ENCODE measurements around the gene OR8S1. TPM values are rescaled to one million over a fixed set of nuclear protein-coding genes. Genes with fewer than 3 reads are reported as not detected.

Gene OR8S1, protein sequence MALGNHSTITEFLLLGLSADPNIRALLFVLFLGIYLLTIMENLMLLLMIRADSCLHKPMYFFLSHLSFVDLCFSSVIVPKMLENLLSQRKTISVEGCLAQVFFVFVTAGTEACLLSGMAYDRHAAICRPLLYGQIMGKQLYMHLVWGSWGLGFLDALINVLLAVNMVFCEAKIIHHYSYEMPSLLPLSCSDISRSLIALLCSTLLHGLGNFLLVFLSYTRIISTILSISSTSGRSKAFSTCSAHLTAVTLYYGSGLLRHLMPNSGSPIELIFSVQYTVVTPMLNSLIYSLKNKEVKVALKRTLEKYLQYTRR
- not detected in 5 replicates for total RNA-seq (2022; extraction: Qiagen RNA extraction; ENCODE audit: low read depth)

DNA sequence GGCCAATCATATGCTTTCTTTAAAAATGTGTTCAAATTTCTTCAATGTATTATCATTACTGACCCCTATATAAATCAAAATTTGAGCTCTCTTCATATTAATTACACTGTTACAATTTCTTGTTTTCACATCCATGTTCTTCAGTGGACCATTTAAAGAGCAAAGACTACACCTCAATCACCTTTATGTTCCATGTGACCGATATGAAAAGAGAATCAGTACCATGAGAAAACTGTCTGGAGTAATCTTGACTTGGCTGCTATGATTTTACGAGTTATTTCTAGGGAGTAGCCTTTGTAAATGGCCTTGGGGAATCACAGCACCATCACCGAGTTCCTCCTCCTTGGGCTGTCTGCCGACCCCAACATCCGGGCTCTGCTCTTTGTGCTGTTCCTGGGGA, at the start of gene OR8S1:
TSS of gene OR8S1 (plus strand) at position 301 of the 400 bp plus-strand sequence. CDS start at position 301, 0 bp downstream.

DNA sequence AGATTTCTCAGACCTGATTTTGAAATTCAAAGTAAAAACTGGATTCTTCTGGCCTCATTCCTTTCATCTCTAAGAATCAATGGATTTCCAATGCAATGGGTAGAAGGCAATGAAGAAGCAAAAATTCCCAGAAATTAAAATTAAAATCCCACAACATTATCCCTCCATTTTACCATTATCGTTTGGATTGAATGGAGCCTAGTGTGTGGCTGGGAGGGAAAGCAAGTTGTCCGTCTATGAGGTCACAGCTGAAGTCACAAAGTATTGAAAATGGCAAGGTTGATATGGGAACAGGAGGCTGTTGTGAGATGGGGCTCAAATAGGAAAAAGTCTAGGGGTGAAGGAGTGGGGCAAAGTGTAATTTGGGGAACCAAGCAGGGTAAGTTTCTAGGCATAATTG, 43.2 kb upstream of the OR8S1 start, which contains the start of gene C12orf54:
TSS of gene C12orf54 (plus strand) at position 301 of the 400 bp plus-strand sequence. CDS start 799 bp downstream, outside the sequence.

DNA sequence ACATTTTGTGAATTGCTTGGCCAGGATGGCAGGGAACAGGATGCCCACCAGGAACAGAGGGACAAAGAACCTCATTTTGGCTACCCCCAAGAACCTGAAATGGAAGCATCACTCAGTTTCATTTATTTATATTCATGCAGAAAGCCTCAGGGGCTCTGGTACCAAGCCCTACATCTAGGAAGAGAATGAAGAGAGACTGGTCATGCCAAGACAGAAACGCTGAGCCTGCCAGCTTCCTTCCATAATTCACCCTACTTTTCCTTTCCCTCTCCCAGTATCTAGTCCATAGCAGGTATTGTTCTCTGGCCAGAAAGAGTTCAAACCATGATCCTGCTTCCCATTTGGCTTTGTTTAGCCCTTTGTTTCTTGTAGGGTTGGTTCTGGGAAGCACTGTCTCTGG, 44.5 kb downstream of the OR8S1 start, which contains the start of gene LALBA:
TSS of gene LALBA (minus strand) at position 101 of the 400 bp plus-strand sequence. CDS start at position 75, 26 bp downstream.

Other genes with a start within 250 kb of the OR8S1 start
- 4.8 to 8.1 TPM (median 5.7 TPM) in 5 replicates for gene ZNF641, start 174.7 kb upstream of the OR8S1 start, total RNA-seq (2022; extraction: Qiagen RNA extraction; ENCODE audit: low read depth)
- not detected in 5 replicates for gene ANP32D, start 53.1 kb upstream of the OR8S1 start, total RNA-seq (2022; extraction: Qiagen RNA extraction; ENCODE audit: low read depth)
- not detected in 5 replicates for gene C12orf54, start 43.1 kb upstream of the OR8S1 start, total RNA-seq (2022; extraction: Qiagen RNA extraction; ENCODE audit: low read depth)
- gene LALBA, start 44.4 kb downstream of the OR8S1 start, total RNA-seq (2022; extraction: Qiagen RNA extraction; ENCODE audit: low read depth) = not detected in 5 replicates
- 36.2 to 49.6 TPM (median 38.7 TPM) in 5 replicates for gene KANSL2, start 156.6 kb downstream of the OR8S1 start, total RNA-seq (2022; extraction: Qiagen RNA extraction; ENCODE audit: low read depth)
- gene CCNT1, start 191.1 kb downstream of the OR8S1 start, total RNA-seq (2022; extraction: Qiagen RNA extraction; ENCODE audit: low read depth) = 11.5 to 14.8 TPM (median 14.1 TPM) in 5 replicates

Measured in A549 treated with GW870086 at 1 μM for 4 hours (cell line).